Stimulated activated CD4-positive, alpha-beta T cell treated with anti-CD3 and anti-CD28 coated beads, Interleukin-4, amount 100 ng/mL, for 24 hours (primary cell): ENCODE measurements around the gene MYO10.

Source experiments
- DNase-seq: peaks from one replicate; pipeline ENCODE4 v3.0.0-alpha.2; 2020

Gene MYO10

GRCh38 chr5:16913187-16914107 lies 22.6 kb downstream of the MYO10 start:
- no peak for DNase-seq

GRCh38 chr5:16912080-16912479 lies 24.0 kb downstream of the MYO10 start:
- no peak for DNase-seq

- DNase-seq = no peak
These were observed 26.6 kb downstream of the MYO10 start for GRCh38 chr5:16909464-16909863.

- no peak for DNase-seq
These were observed 28.8 kb downstream of the MYO10 start for GRCh38 chr5:16907270-16907669.

- no peak for DNase-seq
These were observed 29.8 kb downstream of the MYO10 start for GRCh38 chr5:16906255-16906654.

GRCh38 chr5:16903480-16904300 lies 32.4 kb downstream of the MYO10 start:
- DNase-seq = no peak

- DNase-seq = no peak
These were observed 33.2 kb downstream of the MYO10 start for GRCh38 chr5:16902846-16903245.

GRCh38 chr5:16901021-16901644 lies 35.0 kb downstream of the MYO10 start:
- no peak for DNase-seq

- DNase-seq = no peak
These were observed 36.9 kb downstream of the MYO10 start for GRCh38 chr5:16899171-16899570.

- no peak for DNase-seq
These were observed 38.3 kb downstream of the MYO10 start for GRCh38 chr5:16897800-16898199.

- no peak for DNase-seq
These were observed 38.8 kb downstream of the MYO10 start for GRCh38 chr5:16897284-16897704.

GRCh38 chr5:16896767-16897166 lies 39.3 kb downstream of the MYO10 start:
- no peak for DNase-seq

- DNase-seq = no peak
These were observed 41.6 kb downstream of the MYO10 start for GRCh38 chr5:16894236-16895057.

GRCh38 chr5:16891033-16891432 lies 45.1 kb downstream of the MYO10 start:
- no peak for DNase-seq

- no peak for DNase-seq
These were observed 46.0 kb downstream of the MYO10 start for GRCh38 chr5:16889972-16890519.

- DNase-seq = no peak
These were observed 46.7 kb downstream of the MYO10 start for GRCh38 chr5:16889203-16889971.

GRCh38 chr5:16888694-16889124 lies 47.4 kb downstream of the MYO10 start:
- no peak for DNase-seq

GRCh38 chr5:16886793-16887345 lies 49.2 kb downstream of the MYO10 start:
- no peak for DNase-seq

- no peak for DNase-seq
These were observed 49.7 kb downstream of the MYO10 start for GRCh38 chr5:16886366-16886736.

GRCh38 chr5:16885635-16886365 lies 50.3 kb downstream of the MYO10 start:
- DNase-seq = no peak
